Right hindlimb (tissue), 1 donor: ENCODE measurements around the gene PPP1R27.

ENCODE experiments used
- DNase-seq: peaks from one replicate; pipeline ENCODE4 v3.0.0-alpha.2; 2018

The PPP1R27 gene

GRCh38 chr17:81803728-81804558, 30.9 kb downstream of the PPP1R27 start, which contains the start of gene GCGR:
Gene GCGR, plus strand, starts transcription at chr17:81804150. Its CDS starts 4,869 bp downstream, at chr17:81809019.
- DNase-seq: no peak

GRCh38 chr17:81802856-81803643, 31.8 kb downstream of the PPP1R27 start:
- DNase-seq: no peak

- DNase-seq: no peak
Observed at GRCh38 chr17:81802048-81802758, 32.6 kb downstream of the PPP1R27 start.

GRCh38 chr17:81801327-81801726, 33.5 kb downstream of the PPP1R27 start:
- no peak for DNase-seq

- DNase-seq: no peak
Observed at GRCh38 chr17:81794509-81794908, 40.3 kb downstream of the PPP1R27 start.

GRCh38 chr17:81794074-81794476, 40.8 kb downstream of the PPP1R27 start:
- no peak for DNase-seq

- DNase-seq: no peak
Observed at GRCh38 chr17:81792675-81793615, 41.9 kb downstream of the PPP1R27 start.
